HG03039 (cell line): ENCODE results near the gene COL5A1.
"Not testable (repeated sequence)": the region's sequence is repeated elsewhere in the genome, so short reads cannot be mapped to it uniquely, and the experiment has no call there.

Experiments used
- ATAC-seq: cut with Tn5 transposase; IDR thresholded peaks from one replicate; pipeline ENCODE4 v1.9.1; 2021; ENCODE audit warnings: mild to moderate bottlenecking, moderate library complexity; ENCODE audit not compliant: unreplicated experiment

COL5A1 gene

DNA sequence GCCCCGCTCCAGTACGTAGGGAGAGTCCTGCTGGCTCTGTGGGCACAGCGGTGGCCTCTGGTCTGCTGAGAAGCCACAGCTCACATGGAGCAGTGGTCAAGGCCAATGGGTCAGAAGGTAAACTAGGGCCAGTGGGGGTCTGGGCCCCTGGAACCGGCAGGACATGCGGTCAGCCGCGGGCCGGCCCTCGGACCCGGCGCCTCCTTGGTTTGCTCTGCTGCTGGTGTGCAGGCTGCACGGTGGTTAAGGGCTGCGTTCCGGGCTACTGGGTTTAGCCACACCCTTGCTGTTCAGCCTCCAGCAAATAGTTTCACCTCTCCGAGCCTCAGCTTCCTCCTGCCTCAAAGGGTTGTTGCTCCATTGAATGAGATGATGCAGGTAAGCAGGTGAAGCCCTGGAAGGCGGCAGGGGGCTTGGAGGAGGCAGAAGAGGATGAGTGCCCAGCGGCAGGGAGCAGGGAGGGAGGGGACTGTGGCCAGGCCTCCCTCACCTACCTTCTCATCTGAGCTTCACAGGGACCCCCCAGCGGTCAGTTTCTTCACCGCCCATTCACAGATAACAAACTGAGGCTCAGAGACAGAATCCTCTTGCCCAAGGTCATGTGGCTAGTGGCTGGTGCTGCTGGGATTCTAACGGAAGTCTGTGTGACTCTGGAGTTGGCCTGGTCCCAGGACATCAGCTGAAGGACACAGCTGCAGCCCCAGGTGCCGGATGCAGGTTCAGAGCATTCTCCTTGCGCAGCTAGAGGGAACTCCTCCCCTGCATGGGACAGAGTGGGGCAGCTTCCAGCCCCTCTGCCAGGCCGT is 3.7 kb upstream of the COL5A1 start:
- ATAC-seq: no peak

- no peak for ATAC-seq
These were observed 3.0 kb upstream of the COL5A1 start for GRCh38 chr9:134638502-134639090.

GRCh38 chr9:134639994-134640393 is 1.6 kb upstream of the COL5A1 start:
- no peak for ATAC-seq

- no peak for ATAC-seq
These were observed 964 bp upstream of the COL5A1 start for GRCh38 chr9:134640506-134641172.

DNA sequence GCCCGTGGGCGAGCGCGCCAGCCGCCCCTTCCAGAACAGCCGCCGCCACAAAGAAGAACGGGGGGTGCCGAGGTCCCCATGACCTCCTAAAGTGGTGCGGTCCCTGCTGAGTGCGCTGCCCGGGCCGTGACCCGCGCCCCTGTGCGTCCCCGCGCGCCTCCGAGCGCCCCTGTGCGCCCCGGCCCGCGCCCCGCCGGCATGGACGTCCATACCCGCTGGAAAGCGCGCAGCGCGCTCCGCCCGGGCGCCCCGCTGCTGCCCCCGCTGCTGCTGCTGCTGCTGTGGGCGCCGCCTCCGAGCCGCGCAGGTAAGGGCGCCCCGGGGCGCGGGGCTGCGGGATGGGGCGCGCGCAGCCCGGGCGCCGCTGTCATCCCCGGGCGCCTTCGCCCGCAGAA is 384 bp downstream of the COL5A1 start:
- ATAC-seq: no peak

GRCh38 chr9:134642385-134643181 is 980 bp downstream of the COL5A1 start:
- ATAC-seq: no peak

- ATAC-seq: no peak
These were observed 1.6 kb downstream of the COL5A1 start for GRCh38 chr9:134643222-134643671.

DNA sequence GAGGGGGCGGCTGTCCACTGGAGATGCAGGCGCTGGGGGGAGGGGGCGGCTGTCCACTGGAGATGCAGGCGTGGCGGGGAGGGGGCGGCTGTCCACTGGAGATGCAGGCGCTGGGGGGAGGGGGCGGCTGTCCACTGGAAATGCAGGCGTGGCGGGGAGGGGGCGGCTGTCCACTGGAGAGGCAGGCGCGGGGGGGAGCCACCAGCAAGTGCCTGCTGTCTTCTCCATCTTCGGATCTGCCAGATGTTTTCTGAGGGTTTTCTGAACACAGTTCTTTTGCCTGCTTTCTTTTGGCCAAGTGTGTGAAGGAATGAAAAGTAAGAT is 2.8 kb downstream of the COL5A1 start:
- not testable (repeated sequence) for ATAC-seq

GRCh38 chr9:134644725-134645606 is 3.4 kb downstream of the COL5A1 start:
- ATAC-seq: no peak

DNA sequence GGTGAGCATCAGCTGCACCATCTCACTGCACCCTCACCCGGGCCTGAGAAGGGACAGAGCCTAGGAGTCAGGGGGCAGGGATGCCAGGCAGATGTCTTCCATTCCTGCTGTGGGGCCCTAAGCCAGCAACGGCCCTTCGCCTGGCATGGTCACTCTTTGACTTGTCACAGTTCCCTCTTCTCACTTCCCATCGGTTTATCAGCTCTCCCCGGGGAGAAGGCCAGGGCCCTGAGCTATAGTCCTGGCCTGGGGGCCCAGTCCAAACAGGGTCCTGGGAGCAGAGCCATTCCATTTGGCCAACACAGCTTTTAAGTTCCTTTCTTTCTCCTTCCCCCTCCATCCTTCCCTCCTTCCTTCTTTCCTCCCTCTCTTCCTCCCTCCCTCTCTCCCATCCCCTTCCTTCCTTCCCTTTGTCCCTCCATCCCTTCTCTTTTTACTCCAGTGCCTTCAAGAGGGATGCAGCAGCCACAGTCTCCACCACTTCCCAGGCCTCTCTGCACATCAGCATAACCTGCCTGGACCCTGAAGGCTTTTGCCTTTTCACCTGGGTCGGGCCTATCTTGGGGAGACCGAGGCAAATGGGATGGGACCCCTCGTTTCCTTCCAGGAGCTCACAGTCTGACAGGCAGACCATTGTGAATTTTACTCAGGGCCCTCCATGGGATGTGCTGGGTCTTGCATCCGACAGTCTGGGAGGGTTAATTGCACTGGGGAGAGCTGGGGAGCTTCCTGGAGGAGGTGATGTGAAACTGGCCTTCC is 4.2 kb downstream of the COL5A1 start:
- ATAC-seq: no peak

GRCh38 chr9:134647359-134648080 is 5.9 kb downstream of the COL5A1 start:
- ATAC-seq: no peak

- ATAC-seq: no peak
These were observed 7.3 kb downstream of the COL5A1 start for GRCh38 chr9:134648701-134649530.

DNA sequence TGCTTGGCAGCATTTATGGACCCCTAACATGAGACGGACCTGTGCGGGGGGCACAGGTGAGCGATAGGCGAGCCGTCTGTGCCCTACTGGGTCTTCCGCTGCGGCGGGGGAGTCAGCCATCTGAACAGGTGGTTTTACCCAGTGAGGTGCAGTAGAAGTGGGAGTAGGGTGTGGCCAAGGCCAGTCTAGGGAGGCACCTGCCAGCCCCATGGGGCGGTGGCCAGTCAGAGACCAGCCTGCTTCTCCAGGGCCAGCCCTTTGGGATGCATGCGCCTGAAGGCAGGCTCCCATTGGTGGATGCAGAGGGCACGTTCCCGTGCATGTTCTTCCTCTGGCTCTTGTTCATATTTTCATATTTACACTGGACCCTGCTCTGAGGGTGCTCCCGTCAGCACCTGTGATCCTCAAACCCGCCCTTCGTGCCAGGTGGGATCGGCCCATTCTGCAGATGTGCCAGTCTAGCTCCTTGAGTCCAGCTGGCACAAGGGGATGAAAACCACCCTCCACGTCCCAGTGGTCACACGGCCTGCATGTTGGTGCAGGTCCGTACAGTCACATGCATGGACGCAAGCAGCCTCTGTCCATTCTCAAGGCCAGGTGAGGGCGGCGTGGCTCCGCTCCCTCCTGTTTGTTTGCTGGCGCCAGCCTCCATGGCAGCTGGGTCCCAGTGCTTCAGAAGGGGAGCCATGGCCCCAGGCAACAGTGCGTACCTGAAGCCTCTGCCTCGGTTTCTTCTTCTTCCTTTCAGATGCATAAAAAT is 9.0 kb downstream of the COL5A1 start:
- ATAC-seq: no peak

DNA sequence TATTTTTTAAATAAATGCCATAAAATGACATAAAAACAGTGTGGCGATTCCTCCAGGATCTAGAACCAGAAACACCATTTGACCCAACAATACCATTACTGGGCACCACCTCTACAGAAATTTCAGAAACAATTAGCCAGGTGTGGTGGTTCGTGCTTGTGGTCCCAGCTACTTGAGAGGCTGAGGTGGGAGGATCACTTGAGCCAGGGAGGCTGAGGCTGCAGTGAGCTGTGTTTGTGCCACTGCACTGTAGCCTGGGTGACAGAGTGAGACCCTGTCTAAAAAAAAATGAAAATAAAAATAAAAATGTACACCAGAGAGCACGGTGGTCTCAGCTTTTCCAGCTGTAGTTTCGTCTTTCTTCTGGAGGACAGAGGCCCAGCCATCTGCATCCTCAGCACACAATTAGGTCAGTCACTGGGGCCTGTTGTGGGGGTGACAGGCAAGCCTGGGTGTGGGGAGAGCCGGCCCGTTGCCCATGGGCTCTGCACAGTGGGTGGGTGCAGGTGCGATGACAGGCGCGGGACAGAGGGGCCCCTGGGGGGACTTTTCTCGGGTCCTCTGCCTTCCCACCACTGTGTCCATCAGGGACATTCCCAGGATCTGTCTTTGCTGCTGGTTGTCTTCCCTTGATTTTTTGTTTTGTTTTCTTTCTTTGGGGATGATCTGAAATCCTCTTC is 9.8 kb downstream of the COL5A1 start:
- ATAC-seq: no peak

DNA sequence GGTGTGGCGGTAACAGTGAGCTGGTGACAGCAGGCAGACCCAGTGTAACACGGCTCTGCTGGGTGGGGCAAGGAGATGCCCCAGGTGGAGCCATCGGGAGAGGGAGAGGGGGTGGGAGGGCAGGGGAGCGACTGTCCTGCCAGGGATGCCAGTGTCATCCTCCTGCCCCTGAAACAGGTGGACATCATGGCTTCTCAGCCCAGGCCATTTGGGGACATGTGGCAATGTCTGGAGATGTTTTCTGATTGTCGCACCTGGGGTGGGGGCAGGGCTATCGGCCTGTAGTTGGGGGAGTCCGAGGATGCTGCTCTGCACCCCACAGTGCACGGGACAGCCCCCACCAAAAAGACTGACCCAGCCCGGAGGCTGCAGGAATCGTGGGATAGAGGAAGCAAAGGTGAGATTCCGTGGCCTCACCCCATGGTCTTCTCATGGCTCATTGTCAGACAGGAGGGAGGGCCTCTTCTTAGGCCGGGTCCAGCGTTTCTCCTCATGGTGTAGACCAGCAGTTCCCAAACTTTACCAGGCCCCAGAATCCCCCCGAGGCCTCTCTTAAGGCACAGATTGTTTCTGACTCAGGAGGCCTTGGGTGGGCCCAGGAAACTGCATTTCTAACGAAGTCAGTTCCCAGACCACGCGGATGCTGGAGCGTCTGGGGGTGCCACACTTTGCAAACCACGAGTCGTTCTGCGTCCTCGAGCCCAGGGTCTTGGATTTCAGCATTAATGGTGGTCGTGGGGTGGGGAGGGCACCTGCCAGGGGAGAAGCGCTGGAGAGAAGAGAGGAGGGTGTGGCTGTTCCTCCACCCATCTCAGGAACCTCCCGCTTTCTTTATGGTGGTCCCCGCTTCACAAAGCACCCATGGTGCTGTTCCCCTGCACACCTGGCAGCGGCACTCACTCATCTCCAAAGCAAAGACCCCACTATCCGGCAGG is 11.0 kb downstream of the COL5A1 start:
- ATAC-seq: no peak
